Fibroblast of lung (primary cell): ENCODE data around the gene USP47. TPM values are rescaled to one million over a fixed set of nuclear protein-coding genes. Genes with fewer than 3 reads are reported as not detected.

Experiments used
- DNase-seq, 2 donors: peaks; one replicate each; pipeline versions ENCODE4 v3.0.0 to v3.0.0-alpha.2; 2010; ENCODE audit warnings: low read depth in 2 of 2
- H2AFZ ChIP-seq: 2 replicates; pipeline ENCODE4 v1.5.1; 2012; ENCODE audit warnings: low read length, control low read depth, inconsistent platforms
- H3K27ac ChIP-seq: 2 replicates; pipeline ENCODE4 v1.5.1; 2011; ENCODE audit warnings: low read length, control low read depth; ENCODE audit not compliant: insufficient read depth
- H3K27me3 ChIP-seq: 2 replicates; pipeline ENCODE4 v1.5.1; 2011; ENCODE audit warnings: mild to moderate bottlenecking, low read length; ENCODE audit not compliant: control insufficient read depth, insufficient read depth
- H3K36me3 ChIP-seq: 2 replicates; pipeline ENCODE4 v1.5.1; 2011; ENCODE audit warnings: low read length; ENCODE audit not compliant: control insufficient read depth, insufficient read depth
- H3K4me1 ChIP-seq: 2 replicates; pipeline ENCODE4 v1.5.1; 2011; ENCODE audit warnings: low read length; ENCODE audit not compliant: control insufficient read depth, insufficient read depth; ENCODE audit errors: extremely low read depth
- H3K4me2 ChIP-seq: 2 replicates; pipeline ENCODE4 v1.5.1; 2011; ENCODE audit warnings: low read length, control low read depth; ENCODE audit not compliant: insufficient read depth; ENCODE audit errors: extremely low read depth
- H3K4me3 ChIP-seq, 4 experiments: fragments of 200-600 bp in 1 of 4; sonication (generic) in 1 of 4; replicated peaks in 1 of 4; 2 replicates each; pipeline ENCODE4 v1.5.1; 2011 to 2016; ENCODE audit warnings: low read length in 4 of 4, low read depth in 3 of 4, mild to moderate bottlenecking in 3 of 4, control low read depth in 2 of 4, inconsistent platforms in 1 of 4, mixed read lengths in 1 of 4; ENCODE audit not compliant: insufficient read depth in 1 of 4; ENCODE audit errors: control extremely low read depth in 1 of 4
- H3K79me2 ChIP-seq: 2 replicates; pipeline ENCODE4 v1.5.1; 2012; ENCODE audit warnings: mild to moderate bottlenecking, low read length, inconsistent platforms; ENCODE audit not compliant: control insufficient read depth, insufficient read depth
- H3K9ac ChIP-seq: 2 replicates; pipeline ENCODE4 v1.5.1; 2011; ENCODE audit warnings: mild to moderate bottlenecking, low read length, control low read depth; ENCODE audit not compliant: insufficient read depth
- H3K9me3 ChIP-seq: 2 replicates; pipeline ENCODE4 v1.5.1; 2012; ENCODE audit warnings: low read depth, low read length; ENCODE audit not compliant: control insufficient read depth, insufficient read depth
- H4K20me1 ChIP-seq: 2 replicates; pipeline ENCODE4 v1.5.1; 2011; ENCODE audit warnings: low read length; ENCODE audit not compliant: control insufficient read depth, insufficient read depth; ENCODE audit errors: extremely low read depth
- EZH2 ChIP-seq: IDR thresholded peaks from 2 replicates; pipeline ENCODE4 v1.5.1; 2012; ENCODE audit warnings: low read length, control low read depth, mild to moderate bottlenecking; ENCODE audit errors: missing control alignments
- polyA plus RNA-seq, 2 donors: library from polyadenylated mRNA; depleted of rRNA in 1 of 2; stranded (reverse) in 1 of 2; unstranded in 1 of 2; fragments of >200 nt; gene quantifications; 2 replicates each; pipeline ENCODE4 v1.2.1, GENCODE V29; 2011 to 2012; ENCODE audit warnings: missing spikeins in 1 of 2
- total RNA-seq: library from RNA; depleted of rRNA; stranded (reverse); fragments of >200 nt; gene quantifications from 2 replicates; pipeline ENCODE4 v1.2.1, GENCODE V29; 2014
- TF ChIP-seq, protein P1 (sequence below), 2 donors: IDR thresholded peaks in 1 of 2; conservative IDR thresholded peaks in 1 of 2; 1 replicate in 1 of 2; 2 replicates in 1 of 2; pipeline ENCODE4 v1.5.1; 2011 to 2012; ENCODE audit warnings: low read length in 2 of 2, control low read depth in 1 of 2, inconsistent platforms in 1 of 2, low read depth in 1 of 2, mild to moderate bottlenecking in 1 of 2

USP47 gene
- total and polyA plus RNA-seq, 2 donors (not counting 1 experiment from before 2014, with no cell fraction given): 40.3 to 162 TPM

DNA sequence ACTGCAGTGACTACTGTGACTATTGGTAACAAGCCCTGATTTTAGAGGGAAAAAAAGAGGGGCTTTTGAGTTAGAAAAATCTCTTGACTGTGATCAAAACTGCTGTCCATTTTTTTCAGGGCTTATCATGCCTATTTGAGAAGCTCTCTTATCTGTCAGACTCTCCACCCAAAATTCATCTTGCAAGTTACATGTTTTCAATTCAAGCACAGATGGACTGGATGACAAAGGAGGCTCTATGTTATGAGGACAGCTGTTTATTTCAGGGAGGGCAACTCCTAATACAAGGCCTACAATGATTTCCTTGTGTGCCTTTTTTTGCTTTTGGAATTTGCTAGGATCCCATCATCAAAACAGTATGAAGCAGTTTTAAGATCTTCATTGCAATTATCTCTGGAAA lies 35.2 kb upstream of the USP47 start:
- H3K4me1 ChIP-seq: no peaks in the 10 kb centered on the region
- no peak for DNase-seq
- no peak overlapping the region for H3K4me2 ChIP-seq
- TF ChIP-seq, protein P1, sequence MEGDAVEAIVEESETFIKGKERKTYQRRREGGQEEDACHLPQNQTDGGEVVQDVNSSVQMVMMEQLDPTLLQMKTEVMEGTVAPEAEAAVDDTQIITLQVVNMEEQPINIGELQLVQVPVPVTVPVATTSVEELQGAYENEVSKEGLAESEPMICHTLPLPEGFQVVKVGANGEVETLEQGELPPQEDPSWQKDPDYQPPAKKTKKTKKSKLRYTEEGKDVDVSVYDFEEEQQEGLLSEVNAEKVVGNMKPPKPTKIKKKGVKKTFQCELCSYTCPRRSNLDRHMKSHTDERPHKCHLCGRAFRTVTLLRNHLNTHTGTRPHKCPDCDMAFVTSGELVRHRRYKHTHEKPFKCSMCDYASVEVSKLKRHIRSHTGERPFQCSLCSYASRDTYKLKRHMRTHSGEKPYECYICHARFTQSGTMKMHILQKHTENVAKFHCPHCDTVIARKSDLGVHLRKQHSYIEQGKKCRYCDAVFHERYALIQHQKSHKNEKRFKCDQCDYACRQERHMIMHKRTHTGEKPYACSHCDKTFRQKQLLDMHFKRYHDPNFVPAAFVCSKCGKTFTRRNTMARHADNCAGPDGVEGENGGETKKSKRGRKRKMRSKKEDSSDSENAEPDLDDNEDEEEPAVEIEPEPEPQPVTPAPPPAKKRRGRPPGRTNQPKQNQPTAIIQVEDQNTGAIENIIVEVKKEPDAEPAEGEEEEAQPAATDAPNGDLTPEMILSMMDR (conservative IDR thresholded peaks at IDR 0.05 in 1 of 2, IDR thresholded peaks at IDR 0.05 in 1 of 2; ENCODE audit: low read depth in 1 of 2, low read length in 2 of 2): no peak
- no peaks in the 10 kb centered on the region for H3K36me3 ChIP-seq
- no peak overlapping the region for H3K9ac ChIP-seq
- no peaks in the 10 kb centered on the region for H3K27me3 ChIP-seq
- H3K4me3 ChIP-seq: no peak overlapping the region
- H2AFZ ChIP-seq: no peak overlapping the region
- H4K20me1 ChIP-seq: no peaks in the 10 kb centered on the region
- no peaks in the 10 kb centered on the region for H3K9me3 ChIP-seq
- H3K27ac ChIP-seq: no peak overlapping the region
- no peaks in the 10 kb centered on the region for H3K79me2 ChIP-seq

DNA sequence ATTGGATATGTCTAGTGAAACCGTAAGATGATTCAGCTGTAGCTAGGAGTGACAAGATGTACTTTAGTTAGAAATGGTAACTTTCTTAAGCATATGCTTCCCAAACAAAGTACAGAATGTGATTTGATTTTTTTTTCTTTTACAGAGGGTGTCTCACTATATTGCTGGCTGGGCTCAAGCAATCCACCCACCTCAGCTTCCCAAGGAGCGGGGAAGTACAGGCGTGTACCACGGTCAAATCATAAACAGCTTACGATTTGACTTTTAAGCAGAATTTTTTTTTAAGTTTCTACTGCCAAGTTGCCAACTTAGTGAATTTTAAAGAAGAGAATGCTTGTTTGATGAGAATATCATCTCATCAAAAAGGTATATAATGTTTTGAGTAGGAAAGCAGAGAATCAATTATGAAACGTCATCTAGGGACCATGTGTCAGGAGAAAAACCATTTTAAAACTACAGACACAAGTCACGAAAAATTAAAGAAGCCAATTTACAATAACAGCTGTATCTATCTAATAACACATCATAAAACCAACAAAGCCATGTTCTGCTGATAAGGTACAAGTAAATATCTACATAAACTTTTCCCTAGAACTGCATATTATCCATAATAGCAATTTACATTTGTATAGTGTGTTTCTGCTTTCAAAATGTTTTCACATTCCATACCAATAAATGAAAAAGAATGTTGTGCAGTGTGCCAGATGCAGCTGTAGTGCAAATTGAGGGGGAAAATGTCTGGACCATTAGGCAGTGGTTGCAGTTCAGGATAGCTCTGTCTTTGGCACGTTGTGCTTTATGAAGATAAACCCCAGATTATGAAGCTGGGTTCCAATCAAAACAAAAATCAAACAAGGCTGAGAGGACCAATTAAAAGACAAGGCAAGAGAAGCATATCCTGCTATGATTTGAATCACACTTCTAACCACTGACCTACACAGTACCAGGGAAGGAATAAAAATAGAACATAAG lies 33.7 kb upstream of the USP47 start:
- no peak overlapping the region for H3K9ac ChIP-seq
- no peaks in the 10 kb centered on the region for H3K4me1 ChIP-seq
- H2AFZ ChIP-seq: no peak overlapping the region
- H3K9me3 ChIP-seq: no peaks in the 10 kb centered on the region
- no peaks in the 10 kb centered on the region for H3K27me3 ChIP-seq
- no peaks in the 10 kb centered on the region for H3K79me2 ChIP-seq
- DNase-seq: peak; percentile 17 to 59
- H3K4me3 ChIP-seq: no peak overlapping the region
- TF ChIP-seq, protein P1 (conservative IDR thresholded peaks at IDR 0.05 in 1 of 2, IDR thresholded peaks at IDR 0.05 in 1 of 2; ENCODE audit: low read depth in 1 of 2, low read length in 2 of 2): no peak
- no peaks in the 10 kb centered on the region for H4K20me1 ChIP-seq
- no peak overlapping the region for H3K27ac ChIP-seq
- H3K36me3 ChIP-seq: no peaks in the 10 kb centered on the region
- H3K4me2 ChIP-seq: peak overlapping the region; percentile 46

DNA sequence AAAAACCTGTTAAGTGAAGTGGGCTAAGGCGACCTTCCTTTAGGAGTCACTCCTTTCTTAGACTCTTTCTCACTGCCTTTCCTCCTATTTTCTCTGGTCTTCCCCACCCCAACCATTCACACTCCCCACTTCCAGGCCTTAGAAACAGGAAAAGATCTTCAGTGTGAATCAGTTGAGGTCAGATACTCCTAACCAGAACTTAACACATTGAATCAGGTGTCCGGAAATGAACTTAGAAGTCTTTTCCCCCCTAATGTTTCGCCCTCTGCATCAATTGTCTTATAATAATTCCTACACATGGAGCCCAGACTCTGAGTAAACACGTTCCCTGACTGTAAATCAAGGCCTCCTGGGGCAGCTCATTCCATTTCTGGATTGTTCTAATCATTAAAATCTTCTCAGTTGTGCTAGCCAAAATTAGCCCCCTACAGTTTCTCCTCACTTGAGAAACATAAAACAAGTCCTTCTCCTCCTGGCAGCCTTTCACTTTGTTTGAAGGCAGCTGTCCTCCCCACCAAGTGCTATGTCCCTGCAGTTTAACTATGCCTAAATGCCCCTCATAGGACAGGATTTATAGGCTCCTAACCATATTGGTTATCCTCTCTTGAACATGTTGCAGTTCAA lies 32.7 kb upstream of the USP47 start:
- H3K9me3 ChIP-seq: no peaks in the 10 kb centered on the region

More for the DNA sequence above, 32.7 kb upstream of the USP47 start:
- Histone ChIP-seq H3K36me3 (no peaks in the 10 kb centered on the region), H3K79me2 (no peaks in the 10 kb centered on the region), H3K9ac (no peak overlapping the region), H3K27me3 (no peaks in the 10 kb centered on the region), H4K20me1 (no peaks in the 10 kb centered on the region), H2AFZ (no peak overlapping the region), H3K4me1 (peaks cover 3% of the 10 kb centered on the region), H3K27ac (no peak overlapping the region), H3K4me3 (no peak overlapping the region), H3K4me2 (no peak overlapping the region)
- no peak for TF ChIP-seq EZH2
- TF ChIP-seq, protein P1 (conservative IDR thresholded peaks at IDR 0.05 in 1 of 2, IDR thresholded peaks at IDR 0.05 in 1 of 2; ENCODE audit: low read depth in 1 of 2, low read length in 2 of 2): no peak
- no peak for DNase-seq
